ENCODE results near the gene NME8. TPM values are rescaled to one million over a fixed set of nuclear protein-coding genes. Genes with fewer than 3 reads are reported as not detected.

The NME8 gene
- total RNA-seq, 1 donor from 2014 or later = not detected

DNA sequence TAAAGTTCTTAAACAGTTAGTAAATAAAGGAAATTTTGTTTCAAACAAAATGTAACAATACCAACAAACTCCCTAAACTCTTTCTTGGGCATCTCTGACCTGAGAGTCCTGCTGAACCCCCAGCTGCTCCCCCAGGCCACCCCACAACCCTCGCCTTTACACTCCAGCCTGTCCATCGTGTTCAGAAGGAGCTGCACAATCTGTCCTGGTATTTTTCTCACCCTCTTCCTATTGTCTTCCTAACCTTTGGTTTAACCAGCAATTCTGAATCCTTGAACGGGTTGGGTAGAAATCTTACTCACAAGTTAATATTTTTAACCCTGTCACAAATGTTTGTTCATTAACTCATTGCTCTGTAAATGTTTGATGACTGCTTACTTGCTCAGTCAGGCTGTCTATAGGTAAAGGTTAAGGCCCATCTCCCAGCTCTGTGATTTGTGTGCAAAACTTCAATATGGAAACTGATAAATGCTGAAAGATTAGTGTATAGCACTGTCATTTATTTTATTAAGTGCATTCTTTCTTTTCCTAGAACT is 51.4 kb downstream of the NME8 start:
- FAIRE-seq = no peak
- DNase-seq (ENCODE audit: low spot score in 2 of 2) = no peak

DNA sequence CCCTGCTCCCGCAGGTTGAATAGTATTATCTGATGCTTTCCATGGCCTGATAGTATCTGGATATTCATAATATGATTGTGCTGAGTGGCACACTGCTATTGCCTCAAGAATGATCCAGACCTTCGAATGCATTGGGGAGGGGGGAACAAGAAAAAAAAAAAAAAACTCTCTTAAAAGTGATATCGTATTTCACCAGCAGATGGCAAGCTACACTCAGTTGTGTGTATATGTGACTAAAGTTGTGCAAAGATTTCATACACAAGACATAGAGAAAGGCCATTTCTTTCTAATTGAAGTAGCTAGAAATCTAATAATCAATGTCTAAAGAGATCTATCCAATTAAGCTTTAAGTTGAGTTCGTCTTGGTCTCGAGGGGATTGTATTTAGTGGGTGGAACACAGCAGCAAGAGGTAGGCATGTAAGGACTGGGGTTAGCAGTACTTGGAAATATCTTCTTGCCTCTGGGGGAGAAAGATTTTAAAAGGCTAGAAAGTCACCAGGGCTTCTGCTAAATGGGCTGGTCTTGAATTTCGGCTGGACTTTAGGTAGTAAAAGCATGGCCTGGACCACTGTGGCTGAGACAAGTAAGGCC is 52.9 kb downstream of the NME8 start:
- peak in 1 of 2 donors; percentile 17 for DNase-seq (ENCODE audit: low spot score in 2 of 2)
- FAIRE-seq = peak; percentile 28

DNA sequence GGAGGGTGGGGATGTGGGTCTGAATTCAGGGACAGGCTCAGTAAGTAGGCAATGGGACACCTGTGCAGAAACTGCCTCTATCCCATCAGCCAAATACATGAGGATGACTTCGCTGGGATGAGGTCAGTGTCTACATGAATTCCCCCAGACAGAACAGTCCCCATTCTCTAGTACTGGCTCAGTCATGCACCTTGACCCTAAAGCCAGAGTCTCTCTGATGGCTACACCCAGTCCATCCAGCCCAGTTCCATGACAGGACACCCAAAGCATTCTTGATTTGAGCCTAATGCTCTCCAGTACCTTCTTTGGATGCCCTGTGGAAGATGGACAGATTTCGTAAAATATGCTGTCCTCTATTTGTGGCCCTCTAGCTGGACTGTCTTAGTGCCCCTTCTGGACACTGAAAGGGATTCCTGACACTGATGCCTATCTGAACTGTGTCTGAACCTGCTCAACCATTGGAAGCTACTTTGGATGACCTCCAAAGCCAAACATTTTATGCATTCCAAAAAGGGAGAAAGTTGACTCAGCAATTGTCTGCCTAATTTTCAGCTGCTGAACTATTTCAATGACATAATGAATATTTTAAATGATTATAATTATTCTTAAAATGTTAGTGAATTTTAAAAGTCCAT is 53.6 kb downstream of the NME8 start:
- FAIRE-seq = peak; percentile 56

DNA sequence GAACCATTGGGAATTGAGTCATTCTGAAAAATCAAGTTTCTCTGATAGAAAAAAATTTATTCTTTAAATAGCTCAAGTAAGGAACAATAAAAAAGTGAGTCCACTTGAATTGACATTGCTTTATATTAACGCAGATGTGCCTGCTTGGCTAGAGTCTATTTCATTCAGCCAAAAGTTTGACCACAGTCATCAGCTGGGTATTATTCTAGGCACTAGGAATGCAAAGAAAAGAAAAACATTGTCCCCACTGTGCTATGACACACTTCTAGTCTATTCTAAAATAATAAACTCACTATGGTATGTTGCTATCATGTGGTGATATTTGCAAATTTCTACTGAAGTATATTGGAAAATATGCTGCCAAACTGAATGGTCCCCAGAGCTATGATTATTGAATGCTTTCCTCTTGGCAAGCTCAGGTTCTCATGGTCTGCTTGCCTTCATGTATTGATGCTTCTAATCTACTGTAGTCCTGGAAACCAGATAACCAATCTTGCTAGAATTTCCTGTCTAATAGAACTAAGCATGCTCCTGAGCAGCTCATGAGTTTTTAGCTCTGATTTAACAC is 59.9 kb downstream of the NME8 start:
- DNase-seq (ENCODE audit: low spot score in 2 of 2) (no peak), FAIRE-seq (no peak)

More for the DNA sequence above, 53.6 kb downstream of the NME8 start:
- DNase-seq (ENCODE audit: low spot score in 2 of 2) = no peak

DNA sequence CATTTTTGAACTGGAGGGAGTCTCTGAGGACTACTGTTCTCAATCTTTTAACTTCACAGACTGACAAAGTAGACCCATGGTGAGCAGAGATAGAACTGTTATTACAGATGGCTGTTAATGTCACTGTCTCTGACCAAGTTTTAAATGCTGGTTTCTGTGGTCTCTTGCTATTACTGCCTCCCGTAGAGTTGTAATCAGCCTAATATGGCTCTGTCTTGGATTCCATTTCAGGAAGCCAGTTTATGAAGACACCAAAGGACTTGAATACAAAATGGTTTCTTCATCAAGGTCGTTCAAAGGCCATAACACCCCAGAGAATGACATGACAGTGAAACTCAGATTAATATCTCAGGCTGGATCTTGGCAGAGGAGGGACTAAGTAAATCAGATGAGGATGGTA is 64.4 kb downstream of the NME8 start:
- DNase-seq (ENCODE audit: low spot score in 2 of 2) = no peak
- no peak for FAIRE-seq

DNA sequence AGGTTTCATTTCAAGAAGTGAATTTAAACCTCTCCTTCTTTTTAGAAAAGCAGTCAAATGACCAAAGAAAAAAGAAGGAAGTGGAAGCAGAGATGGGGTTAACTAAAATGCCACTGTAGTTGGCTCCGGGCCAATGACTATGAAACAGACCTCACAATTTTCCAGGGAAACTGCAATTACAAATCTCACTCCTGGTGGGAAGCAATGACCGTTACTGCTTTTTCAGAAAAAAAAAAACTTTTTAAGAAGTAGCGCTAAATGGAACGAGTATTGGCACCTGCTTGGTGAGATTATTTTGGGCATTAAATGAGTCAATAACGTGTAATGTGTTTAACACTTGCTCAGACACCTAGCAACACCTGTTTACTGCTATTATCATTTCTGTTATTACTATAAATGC is 67.0 kb downstream of the NME8 start:
- DNase-seq (ENCODE audit: low spot score in 2 of 2) (no peak), FAIRE-seq (no peak)

DNA sequence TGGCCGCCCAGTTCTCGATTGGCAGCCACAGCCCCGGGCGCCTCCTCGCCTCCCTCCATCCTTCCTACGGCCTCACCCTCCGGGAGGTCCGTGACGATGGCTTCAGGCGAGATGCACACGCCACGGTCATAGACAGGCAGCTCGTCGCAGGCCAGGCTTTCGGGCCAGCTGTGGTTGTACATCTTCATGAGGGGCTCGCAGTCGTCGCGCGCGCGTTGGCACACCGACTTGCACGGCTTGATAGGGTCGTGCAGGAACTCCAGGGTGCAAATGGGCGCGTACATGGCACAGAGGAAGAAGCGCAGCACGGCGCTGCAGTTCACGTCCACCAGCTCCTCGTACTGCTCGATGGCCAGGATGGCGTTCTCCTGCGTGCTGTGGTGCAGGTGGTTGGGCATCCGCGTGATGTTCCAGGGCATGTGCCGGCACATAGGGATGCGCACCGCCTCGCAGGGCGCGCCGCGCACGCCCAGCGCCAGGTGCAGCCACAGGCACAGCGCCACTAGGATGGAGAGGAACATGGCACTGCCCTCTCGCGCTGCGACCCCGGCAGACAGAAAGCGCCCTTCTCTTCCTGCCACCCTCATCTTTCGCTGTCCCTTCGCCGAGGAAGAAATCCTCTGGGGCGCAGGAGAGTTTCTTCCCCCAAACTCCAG is 67.7 kb downstream of the NME8 start:
- DNase-seq (ENCODE audit: low spot score in 2 of 2) (no peak), FAIRE-seq (no peak)

DNA sequence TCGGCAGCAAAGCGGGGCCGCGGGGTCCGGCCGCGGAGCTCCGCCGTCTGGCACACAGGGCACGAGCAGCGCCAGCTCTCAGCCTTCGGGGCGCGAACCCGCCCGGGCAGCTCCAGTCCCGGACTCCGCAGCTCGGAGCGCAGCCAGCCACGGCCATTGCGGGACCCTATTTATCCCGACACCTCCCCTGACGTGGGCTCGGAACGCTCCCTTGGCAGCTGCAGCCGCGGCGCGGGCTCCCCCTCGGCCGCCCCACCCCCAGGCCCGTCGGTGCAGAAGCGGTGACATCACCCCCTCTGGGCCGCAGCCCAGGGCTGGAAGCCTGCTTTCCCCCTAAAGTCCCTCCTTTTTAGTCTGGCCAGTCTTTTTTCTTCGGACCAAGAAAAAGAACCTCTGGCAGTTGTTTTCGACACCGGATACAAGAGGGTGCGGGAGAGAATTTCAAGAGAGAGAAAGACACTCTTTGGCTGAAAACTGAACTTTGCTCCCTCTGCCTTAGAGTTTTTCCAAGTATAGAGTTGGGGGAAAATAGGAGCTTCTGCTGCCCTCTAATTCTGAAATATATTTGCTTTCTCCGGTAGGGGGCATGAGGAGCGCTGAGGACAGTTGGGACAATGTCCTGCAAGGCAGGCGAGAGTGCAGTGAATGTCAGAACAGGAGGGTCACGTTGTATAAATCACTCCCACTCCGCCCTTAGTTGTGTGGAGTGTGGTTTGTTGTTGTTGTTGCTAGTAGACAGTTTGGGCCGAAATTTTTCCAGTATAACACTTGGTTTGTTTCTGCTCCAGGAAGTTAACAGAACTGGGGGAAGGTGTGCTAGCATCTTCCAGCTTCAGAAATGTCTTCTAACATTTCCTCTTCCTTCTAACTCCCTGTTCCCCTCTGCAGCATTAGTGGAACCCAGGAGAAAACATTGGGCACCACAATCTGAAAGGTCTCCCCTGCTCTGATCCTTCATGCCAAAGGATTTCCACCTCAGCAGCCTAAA is 68.6 kb downstream of the NME8 start, which contains the start of gene SFRP4:
SFRP4 (minus strand) TSS at position 145 of the 988 bp plus-strand sequence. CDS start 280 bp downstream, outside the sequence.
- peak; percentile 39 to 47 for DNase-seq (ENCODE audit: low spot score in 2 of 2)
- no peak for FAIRE-seq

DNA sequence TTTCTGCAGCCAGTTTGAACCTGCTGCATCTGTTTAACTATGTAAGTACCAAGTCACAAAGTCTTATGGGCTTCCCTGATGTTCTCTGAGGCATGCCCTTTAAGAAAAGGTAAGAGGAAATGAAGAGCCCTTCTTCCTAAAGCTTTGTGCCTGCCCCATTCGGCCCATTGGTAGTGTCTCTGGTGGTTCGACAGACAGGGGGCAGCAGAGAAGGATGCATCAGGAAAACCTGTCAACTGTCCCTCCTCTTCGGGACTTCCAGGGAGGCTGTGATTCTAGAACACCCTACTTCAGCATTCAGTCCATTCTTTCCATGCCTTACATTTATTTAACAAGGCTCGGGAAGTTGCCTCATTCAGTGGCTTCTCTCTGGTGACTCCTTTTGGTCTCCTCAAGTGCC is 70.1 kb downstream of the NME8 start:
- no peak for FAIRE-seq
- DNase-seq (ENCODE audit: low spot score in 2 of 2) = no peak

DNA sequence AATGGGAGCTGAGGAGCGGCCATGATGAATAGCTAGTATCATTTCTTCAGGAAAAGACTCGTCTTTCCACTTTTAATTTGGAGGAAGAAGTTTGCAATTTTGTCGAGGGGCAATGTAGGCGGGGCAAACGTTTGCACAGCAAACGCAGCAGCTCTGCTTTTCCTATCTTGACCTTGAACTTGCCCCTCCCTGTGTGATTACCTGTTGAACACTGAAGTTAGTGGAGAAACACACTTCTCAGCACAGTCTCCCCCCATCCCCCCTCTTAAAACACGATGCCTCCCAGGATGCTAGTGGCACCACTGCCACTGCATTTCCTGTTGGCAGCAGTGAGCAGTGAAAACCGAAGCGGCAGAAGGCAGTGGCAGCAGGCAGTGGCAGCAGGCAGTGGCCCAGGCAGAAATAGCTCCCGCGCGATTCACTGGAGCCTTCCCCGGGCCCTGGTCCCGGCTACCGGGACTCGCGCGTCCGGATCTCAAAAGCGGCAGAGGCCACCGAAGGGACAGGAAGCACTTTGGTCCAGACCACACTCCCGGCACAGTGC is 72.0 kb downstream of the NME8 start, which contains the start of gene EPDR1:
EPDR1 (plus strand) TSS at position 336 of the 544 bp plus-strand sequence. CDS start 300 bp downstream, outside the sequence.
- peak; percentile 33 to 34 for DNase-seq (ENCODE audit: low spot score in 2 of 2)
- FAIRE-seq = no peak

DNA sequence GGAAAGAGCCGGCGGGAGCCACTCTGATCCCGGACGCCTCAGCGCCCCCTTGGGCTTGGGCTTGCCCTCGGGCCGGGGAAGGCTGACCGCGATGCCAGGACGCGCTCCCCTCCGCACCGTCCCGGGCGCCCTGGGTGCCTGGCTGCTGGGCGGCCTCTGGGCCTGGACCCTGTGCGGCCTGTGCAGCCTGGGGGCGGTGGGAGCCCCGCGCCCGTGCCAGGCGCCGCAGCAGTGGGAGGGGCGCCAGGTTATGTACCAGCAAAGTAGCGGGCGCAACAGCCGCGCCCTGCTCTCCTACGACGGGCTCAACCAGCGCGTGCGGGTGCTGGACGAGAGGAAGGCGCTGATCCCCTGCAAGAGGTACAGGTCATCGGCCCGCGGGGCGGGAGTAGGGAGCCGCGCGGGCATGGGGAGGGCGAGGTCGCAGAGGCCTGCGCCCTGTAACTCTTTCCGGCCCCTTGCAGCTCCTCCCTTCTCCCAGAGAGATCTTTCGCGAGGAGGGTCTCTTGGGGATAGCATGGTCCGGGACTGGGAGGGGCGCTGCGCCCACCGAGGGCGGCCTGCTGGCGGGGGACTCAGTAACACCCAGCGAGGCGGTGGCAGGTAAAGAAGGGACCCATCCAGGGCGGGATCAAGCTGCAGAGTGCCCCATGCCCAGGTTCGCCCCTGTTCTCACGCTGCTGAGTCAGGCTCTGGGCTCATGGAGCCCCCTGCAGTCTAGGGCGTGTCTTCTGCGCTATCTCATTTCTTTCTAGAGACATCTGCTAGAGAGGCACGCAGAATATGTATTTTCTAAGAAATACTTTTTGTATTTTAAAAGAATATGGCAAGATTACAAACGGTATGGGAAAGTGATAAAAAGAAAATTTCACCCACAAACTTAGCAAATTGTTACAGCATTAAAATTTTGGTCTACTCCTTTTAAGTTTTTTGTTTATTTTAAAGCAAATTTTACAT is 72.7 kb downstream of the NME8 start:
- FAIRE-seq (no peak), DNase-seq (ENCODE audit: low spot score in 2 of 2) (peak; percentile 24 to 35)

DNA sequence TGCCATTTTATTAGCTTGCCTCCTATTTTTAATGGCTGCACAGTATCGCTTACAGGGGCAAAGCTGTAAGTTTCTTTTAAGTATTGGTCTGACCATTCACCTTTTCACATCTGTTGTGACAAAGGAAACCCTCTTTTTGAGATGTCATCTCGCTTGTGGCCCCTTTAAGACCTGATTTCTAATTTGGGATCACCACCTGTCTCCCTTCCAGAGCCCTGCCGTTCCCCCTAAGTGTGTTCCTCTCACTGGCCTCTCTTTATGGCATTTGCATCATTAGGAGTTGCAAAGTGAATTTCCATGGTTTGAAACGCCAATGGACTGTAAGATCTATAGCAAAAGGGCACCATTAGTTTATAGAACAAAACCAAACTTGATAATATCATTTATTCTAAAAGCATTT is 73.5 kb downstream of the NME8 start:
- no peak for DNase-seq (ENCODE audit: low spot score in 2 of 2)
- FAIRE-seq = no peak

DNA sequence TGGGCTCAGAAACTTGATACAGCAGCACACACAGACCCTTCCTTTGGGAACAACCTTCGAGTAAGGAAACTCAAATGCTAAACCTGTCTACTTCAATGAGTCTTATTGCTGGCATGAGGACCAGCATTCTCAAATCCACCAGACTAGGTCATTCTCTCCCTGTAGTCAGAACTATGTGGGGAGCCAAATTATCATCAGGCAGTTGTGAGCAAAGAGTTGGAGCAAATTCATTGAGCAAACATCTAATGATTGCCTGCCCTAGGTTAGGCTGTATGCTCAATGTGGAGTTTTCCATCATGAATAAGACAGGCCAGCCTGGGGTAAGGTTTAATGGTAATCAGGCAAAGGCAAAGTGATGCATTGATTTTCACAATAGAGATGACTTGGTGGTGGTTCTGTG is 75.6 kb downstream of the NME8 start:
- DNase-seq (ENCODE audit: low spot score in 2 of 2) = no peak
- no peak for FAIRE-seq

DNA sequence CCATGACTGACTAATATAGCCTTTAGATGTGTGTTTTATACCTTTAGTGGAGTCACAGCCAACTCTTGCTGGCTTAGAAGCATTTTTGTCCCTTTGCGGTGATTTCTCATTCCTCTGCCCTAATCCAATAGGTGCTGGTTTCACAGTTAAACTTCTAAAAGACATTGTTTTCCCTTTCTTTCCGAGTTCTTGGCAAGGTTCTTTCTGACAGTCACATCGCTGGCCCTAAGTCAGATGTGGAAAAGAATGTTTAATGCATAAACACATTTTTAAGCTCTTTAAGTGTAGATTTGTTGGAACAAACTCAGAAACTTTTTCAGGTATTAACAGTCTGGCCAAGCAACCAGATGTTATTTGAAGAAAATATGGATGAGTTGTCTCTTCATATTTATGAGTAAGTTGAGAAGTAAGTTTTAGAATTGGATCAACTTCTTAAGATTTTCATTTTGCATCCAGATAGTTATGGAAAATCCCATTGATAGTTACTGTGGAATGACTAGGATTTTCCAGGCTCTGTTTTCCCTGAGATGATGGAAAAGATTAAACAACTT is 76.2 kb downstream of the NME8 start:
- no peak for DNase-seq (ENCODE audit: low spot score in 2 of 2)
- no peak for FAIRE-seq

DNA sequence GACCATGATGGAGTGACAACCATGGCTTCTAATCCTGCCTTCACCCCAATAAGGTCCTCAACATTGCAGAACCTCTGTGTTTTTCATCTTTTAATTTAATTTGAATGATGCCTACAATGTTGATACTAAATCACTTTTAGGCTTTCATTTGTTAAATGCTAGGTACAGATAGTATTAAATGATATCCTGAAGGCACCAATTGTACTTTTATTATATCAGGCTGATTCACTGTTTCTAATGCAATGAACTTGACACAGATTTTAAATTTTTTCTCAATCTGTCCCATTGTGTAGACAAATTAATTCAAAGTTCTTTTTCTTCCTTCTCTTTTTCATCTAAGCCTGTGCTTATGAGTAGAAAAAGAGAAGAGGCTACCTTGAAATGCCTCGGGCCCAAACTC is 77.2 kb downstream of the NME8 start:
- DNase-seq (ENCODE audit: low spot score in 2 of 2) (no peak), FAIRE-seq (no peak)

DNA sequence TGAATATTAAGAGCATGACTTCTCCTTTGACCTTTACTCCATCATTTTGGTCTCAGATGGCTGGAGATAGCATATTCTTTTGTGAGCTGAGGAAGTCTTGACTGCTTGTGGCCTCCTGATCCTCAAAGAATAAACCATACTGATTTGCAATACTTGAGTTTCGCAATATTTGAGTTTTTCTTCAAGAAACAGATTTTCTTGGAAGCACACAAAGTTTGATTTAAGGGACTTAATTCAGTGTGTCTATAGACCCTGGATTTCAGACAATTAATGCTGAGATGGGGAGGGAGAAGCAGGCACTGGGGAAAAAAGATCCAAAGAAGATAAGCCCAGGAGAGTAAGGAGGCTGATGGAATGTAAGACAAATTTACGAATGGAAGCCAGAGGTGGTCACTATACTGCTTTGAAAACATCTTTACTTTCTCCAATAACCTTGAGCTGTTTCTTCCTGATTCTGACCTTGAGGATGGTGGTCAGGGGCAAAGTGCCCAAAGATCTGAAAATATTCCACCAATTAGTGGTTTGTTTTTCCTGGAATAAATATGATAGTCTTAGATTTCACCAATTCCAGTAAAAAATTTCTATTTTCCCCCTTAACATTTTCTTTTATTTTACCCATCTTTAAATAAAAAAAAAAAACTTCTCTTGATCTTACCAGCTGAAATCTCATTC is 79.5 kb downstream of the NME8 start:
- DNase-seq (ENCODE audit: low spot score in 2 of 2) (no peak), FAIRE-seq (no peak)

DNA sequence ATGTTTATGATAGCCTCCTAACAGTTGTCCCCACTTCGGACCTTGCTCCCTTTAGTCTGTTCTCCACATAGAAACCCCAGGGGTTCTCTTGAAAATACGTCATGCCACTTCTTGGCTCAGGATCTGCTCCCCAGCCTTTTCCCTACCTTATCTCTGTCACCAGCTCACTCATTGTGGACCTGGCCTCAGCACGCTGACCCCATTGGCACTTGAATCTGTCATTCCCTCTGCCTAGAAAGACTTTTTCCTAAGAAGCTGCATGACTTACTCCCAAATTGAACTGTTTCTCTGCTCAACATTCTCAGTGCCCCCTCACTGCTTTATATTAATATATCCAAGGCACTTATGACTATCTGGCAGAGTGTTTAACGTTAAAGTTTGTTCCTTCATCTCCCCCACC is 80.5 kb downstream of the NME8 start:
- DNase-seq (ENCODE audit: low spot score in 2 of 2) = no peak
- no peak for FAIRE-seq
